Natural killer cell treated with Interleukin-12 subunit alpha and Interleukin-12 subunit beta and Interleukin-15 and Interleukin-18, amount 100 ng/mL, for 72 hours (primary cell): Measurements from ENCODE around the gene COMT. TPM values are rescaled to one million over a fixed set of nuclear protein-coding genes. Genes with fewer than 3 reads are reported as not detected.

Source experiments
- ATAC-seq, 2 donors: fragments of 150-1000 bp; cut with Tn5 transposase in 1 of 2; sonication (Bioruptor Pico), chemical (Tn5 transposase) in 1 of 2; 2 replicates each; pipeline ENCODE4 v1.10.0; 2021
- DNase-seq: peaks from one replicate; pipeline ENCODE4 v3.0.0; 2022; ENCODE audit warnings: low spot score
- H3K27ac Mint-ChIP-seq, 2 donors: 1 replicate in 1 of 2; 2 replicates in 1 of 2; pipeline ENCODE4 v1.8.0; 2022; ENCODE audit warnings: mixed read lengths in 2 of 2, mild to moderate bottlenecking in 1 of 2, moderate library complexity in 1 of 2
- H3K27me3 Mint-ChIP-seq, 2 donors: 1 replicate in 1 of 2; 2 replicates in 1 of 2; pipeline ENCODE4 v1.8.0; 2022; ENCODE audit warnings: mixed read lengths in 2 of 2
- H3K36me3 Mint-ChIP-seq: one replicate; pipeline ENCODE4 v1.8.0; 2022; ENCODE audit warnings: mixed read lengths
- H3K4me1 Mint-ChIP-seq, 2 donors: 1 replicate in 1 of 2; 2 replicates in 1 of 2; pipeline ENCODE4 v1.8.0; 2022; ENCODE audit warnings: low read depth in 2 of 2, mixed read lengths in 2 of 2, mild to moderate bottlenecking in 1 of 2
- H3K4me3 Mint-ChIP-seq: one replicate; pipeline ENCODE4 v1.8.0; 2022; ENCODE audit warnings: mixed read lengths
- H3K9me3 Mint-ChIP-seq: 2 replicates; pipeline ENCODE4 v1.8.0; 2022; ENCODE audit warnings: mixed read lengths
- total RNA-seq, 2 donors: library from RNA; stranded (reverse); gene quantifications; one replicate each; pipeline ENCODE4 v1.2.3, GENCODE V29; 2022

COMT gene
- total RNA-seq, 2 donors from 2014 or later, result 141 to 223 TPM

DNA sequence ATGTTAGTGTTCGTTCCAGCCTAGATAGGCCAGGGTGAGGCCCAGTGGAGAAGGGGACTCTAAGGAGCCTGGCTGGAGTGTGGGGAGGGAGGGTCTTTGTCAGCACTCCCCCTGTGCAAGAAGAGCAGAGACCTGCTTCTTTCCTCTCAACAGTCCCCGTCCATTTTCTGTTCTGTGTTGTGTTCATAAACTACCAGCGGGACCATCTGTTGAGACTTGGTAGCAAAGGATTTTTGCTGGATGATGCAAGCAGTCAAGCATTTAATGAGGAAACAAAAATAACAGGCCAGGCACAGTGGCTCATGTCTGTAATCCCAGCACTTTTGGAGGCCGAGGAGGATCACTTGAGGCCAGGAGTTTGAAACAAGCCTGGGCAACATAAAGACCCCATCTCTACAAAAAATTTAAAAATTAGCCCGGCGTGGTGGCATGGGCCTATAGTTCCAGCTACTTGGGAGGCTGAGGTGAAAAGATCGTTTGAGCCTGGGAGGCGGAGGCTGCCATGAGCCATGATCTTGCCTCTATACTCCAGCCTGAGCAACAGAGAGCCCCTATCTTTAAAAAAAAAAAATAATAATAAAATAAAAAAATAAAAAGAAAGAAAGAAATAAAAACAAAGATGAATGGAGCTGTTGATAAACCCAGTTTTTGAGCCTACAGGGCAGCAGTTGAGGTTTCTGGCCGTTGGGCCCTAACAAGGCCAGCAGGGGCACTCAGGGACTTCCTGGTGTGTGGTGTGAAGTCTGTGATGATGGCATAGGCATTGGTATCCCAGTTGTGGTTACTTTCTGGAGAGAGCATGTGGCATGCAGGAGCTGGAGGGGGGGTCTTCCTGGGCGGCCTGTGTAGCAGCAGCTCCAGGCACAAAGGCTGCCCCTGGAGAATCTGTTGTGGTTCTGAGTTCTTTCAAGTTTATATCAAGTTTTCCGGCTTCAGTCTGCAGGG, 1.8 kb downstream of the COMT start:
- no peak for ATAC-seq
- H3K36me3 Mint-ChIP-seq, result no peaks in the 10 kb centered on the region
- peak overlapping the region; percentile 94 for H3K4me3 Mint-ChIP-seq
- H3K27ac Mint-ChIP-seq, result peak overlapping the region; percentile 96 to 99
- peaks cover 39 to 42% of the 10 kb centered on the region in 2 donors for H3K4me1 Mint-ChIP-seq
- no peaks in the 10 kb centered on the region for H3K9me3 Mint-ChIP-seq
- no peaks in the 10 kb centered on the region for H3K27me3 Mint-ChIP-seq
- DNase-seq, result no peak

DNA sequence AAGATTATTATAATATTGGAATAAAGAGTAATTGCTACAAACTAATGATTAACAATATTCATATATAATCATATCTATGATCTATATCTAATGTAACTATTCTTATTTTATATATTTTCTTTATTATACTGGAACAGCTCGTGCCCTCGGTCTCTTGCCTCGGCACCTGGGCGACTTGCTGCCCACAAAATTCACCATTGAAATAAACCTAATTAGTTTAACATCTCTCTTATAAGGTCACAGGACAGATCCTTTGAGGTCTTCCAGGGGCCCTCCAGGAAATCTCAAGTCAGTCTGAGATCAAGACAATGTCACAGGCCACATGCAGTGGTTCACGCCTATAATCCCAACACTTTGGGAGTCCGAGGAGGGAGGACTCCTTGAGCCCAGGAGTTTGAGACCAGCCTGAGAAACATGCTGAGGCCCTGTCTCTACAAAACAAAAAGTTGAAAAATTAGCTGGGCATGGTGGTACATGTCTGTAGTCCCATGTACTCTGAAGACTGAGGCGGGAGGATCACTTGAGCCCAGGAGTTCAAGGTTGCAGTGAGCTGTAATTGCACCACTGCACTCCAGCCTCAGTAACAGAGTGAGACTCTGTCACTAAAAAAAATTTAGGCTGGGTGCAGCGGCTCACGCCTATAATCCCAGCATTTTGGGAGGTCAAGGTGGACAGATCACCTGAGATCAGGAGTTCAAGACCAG, 6.6 kb downstream of the COMT start:
- H3K4me1 Mint-ChIP-seq, result peaks cover 14 to 33% of the 10 kb centered on the region in 2 donors
- H3K9me3 Mint-ChIP-seq, result no peaks in the 10 kb centered on the region
- H3K27ac Mint-ChIP-seq, result peak overlapping the region in 1 of 2 donors; percentile 86
- DNase-seq, result no peak
- ATAC-seq, result no peak
- no peak overlapping the region for H3K4me3 Mint-ChIP-seq
- no peaks in the 10 kb centered on the region for H3K27me3 Mint-ChIP-seq
- peaks cover 7% of the 10 kb centered on the region for H3K36me3 Mint-ChIP-seq

DNA sequence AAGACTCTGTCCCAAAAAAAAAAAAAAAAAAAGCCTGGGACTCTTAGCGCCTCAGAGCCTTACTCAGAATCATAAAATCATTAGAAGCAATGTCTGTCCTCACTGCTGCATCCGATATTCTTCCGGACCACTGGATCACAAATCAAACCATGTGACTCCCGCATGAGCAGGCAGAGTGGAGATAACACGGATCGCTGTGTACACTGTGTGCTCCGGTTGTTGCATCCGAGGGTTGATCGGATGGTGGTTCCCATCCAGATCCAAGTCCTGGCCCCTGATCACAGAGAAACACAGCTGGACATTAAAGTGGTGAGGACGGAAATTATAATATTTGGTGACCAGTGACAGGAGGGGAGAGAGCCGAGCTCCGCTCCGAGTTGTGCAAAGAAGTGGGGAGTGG, 9.8 kb downstream of the COMT start:
- ATAC-seq (no peak), DNase-seq (no peak)
- H3K27me3 Mint-ChIP-seq, result no peaks in the 10 kb centered on the region
- peaks cover 15 to 43% of the 10 kb centered on the region in 2 donors for H3K4me1 Mint-ChIP-seq
- peaks cover 7% of the 10 kb centered on the region for H3K36me3 Mint-ChIP-seq
- no peaks in the 10 kb centered on the region for H3K9me3 Mint-ChIP-seq
- H3K4me3 Mint-ChIP-seq, result no peak overlapping the region
- H3K27ac Mint-ChIP-seq, result peak overlapping the region in 1 of 2 donors; percentile 56

DNA sequence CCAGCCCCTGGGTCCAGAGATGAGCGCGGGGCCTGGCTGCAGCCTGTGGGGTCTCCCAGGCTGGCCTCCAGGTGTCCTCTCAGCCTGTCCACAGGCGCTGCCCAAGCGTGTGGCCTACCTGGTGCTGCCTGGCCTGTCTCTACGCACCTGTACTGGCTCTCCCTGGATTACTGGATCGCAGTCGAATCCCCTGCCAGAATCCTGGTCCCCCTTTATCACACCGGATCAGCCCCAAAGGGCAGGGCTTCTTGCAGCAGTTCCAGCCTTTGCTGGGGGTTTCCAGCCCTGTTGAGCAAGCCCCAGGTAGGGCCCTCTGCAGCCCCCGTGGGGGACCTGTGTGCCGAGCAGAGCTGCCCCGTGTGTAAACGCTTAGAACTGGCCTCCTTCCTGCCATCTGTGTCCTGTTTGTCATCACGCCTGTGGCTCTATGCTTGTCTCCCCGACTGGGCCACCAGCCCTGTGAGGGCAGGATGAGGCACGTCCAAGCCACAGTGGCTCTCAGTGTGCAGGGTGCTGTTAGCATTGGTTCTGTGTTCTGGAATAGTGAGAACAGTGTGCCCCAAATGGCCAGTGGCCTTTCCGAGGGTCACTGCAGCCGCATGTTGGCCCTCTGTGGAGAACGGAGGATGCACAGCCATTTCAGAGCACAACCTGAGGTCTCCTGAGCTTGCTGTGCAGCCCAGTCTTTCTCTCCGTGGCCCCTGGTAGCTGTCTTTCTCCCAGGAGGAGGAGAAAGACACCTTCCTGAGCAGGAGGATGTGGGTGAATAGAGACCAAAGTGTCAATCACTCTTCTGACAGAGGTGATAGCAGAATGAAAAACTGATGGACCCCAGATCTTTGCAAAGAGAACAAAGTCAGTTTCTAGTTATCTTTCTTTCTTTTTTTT, 13.9 kb downstream of the COMT start:
- no peaks in the 10 kb centered on the region for H3K27me3 Mint-ChIP-seq
- H3K27ac Mint-ChIP-seq, result peak overlapping the region; percentile 83 to 89
- H3K4me1 Mint-ChIP-seq, result peaks cover 8 to 31% of the 10 kb centered on the region in 2 donors
- DNase-seq (peak; percentile 62), ATAC-seq (peak; percentile 85 to 86)
- H3K9me3 Mint-ChIP-seq, result no peaks in the 10 kb centered on the region
- H3K4me3 Mint-ChIP-seq, result peak overlapping the region; percentile 74
- peaks cover 4% of the 10 kb centered on the region for H3K36me3 Mint-ChIP-seq

DNA sequence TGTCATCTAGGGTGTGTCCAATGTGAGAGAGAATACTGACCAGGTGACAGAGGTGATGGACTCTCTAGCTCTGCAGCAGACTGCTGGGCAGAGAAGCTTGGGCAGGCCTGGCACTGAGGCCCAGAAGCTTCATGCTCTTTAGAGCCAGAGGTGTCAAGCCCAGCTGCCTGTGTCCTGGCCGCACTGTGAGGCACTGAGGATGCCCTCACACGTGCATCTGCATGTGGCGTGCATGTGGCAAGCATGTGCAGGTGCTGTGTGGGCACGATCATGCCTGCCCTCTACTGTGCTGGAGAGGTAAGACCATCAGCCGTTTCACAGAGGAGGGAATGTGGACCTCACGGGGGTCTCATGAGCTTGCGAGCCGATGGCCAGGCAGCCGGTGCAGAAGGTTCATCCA, 15.9 kb downstream of the COMT start:
- DNase-seq, result peak; percentile 46

DNA sequence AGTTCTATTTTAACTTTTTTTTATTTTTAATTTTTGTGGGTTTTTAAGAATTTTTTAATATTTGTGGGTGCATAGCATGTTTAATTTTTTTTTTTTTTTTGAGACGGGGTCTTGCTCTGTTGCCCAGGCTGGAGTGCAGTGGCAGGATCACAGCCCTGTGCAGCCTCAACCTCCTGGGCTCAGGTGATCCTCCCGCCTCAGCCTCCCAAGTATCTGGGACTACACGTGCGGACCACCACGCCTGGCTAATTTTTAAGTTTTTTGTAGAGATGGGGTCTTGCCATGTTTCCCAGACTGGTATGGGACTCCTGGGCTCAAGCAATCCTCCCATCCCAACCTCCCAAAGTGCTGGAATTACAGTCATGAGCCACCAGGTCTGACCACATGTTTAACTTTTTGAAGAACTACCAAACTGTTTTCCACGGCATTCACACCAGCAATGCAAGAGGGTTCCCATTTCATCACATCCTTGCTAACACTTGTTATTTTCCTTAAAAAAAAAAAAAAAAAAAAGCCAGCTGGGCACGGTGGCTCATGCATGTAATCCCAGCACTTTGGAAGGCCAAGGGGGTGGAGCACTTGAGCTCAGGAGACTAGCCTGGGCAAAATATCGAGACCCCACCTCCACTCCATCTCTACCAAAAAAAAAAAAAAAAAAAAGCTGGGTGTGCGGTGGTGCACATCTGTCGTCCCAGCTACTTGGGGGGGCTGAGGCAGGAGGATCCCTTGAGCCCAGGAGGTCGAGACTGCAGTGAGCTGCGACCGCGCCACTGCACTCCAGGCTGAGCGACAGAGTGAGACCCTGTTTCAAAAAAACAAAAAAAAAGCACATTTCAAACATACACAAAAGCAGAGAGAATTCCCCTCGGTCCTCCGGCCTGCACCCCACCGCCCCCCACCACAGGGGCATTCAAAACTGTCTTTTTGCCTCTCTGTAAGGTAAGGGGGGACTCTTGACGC, 16.8 kb downstream of the COMT start:
- no peak overlapping the region for H3K27ac Mint-ChIP-seq
- no peaks in the 10 kb centered on the region for H3K9me3 Mint-ChIP-seq
- H3K36me3 Mint-ChIP-seq, result no peaks in the 10 kb centered on the region
- H3K4me3 Mint-ChIP-seq, result no peak overlapping the region
- no peaks in the 10 kb centered on the region for H3K27me3 Mint-ChIP-seq
- DNase-seq (no peak), ATAC-seq (no peak)
- peaks cover 8 to 25% of the 10 kb centered on the region in 2 donors for H3K4me1 Mint-ChIP-seq

More for the DNA sequence above, 15.9 kb downstream of the COMT start:
- Mint-ChIP-seq H3K36me3 (no peaks in the 10 kb centered on the region), H3K9me3 (no peaks in the 10 kb centered on the region), H3K27ac (no peak overlapping the region), H3K4me3 (no peak overlapping the region), H3K27me3 (no peaks in the 10 kb centered on the region), H3K4me1 (peaks cover 8 to 25% of the 10 kb centered on the region in 2 donors)
- ATAC-seq, result no peak

DNA sequence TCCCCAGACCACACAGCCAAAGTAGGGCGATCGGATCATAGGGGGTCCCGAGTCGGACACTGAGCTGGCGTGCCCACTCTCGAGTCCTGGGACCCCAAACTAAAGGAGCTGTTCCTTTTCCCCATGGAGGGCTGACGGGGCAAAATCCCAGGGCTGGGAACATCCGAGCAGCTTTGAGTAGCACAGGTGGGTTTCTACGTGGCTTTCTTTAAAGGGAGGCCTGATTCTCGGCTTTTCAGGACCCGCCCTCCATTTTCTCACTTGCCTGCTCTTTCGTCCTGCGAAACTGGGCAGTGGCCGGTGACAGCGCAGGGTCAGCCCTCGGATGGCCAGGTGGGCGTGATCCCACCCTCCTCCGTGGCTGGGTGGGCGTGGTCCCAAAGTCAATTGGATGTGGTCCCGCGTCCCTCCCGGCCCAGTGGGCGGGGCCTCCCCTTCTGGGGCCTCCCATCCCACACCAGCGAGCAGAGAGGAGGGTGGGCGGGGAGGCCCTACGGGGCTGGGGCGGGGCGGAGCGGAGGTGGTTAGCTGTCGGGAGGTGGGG, 17.5 kb downstream of the COMT start:
- Mint-ChIP-seq H3K27ac (no peak overlapping the region), H3K4me1 (peaks cover 8 to 21% of the 10 kb centered on the region in 2 donors), H3K27me3 (no peaks in the 10 kb centered on the region), H3K36me3 (no peaks in the 10 kb centered on the region), H3K4me3 (no peak overlapping the region), H3K9me3 (no peaks in the 10 kb centered on the region)
- DNase-seq (peak; percentile 44), ATAC-seq (no peak)

DNA sequence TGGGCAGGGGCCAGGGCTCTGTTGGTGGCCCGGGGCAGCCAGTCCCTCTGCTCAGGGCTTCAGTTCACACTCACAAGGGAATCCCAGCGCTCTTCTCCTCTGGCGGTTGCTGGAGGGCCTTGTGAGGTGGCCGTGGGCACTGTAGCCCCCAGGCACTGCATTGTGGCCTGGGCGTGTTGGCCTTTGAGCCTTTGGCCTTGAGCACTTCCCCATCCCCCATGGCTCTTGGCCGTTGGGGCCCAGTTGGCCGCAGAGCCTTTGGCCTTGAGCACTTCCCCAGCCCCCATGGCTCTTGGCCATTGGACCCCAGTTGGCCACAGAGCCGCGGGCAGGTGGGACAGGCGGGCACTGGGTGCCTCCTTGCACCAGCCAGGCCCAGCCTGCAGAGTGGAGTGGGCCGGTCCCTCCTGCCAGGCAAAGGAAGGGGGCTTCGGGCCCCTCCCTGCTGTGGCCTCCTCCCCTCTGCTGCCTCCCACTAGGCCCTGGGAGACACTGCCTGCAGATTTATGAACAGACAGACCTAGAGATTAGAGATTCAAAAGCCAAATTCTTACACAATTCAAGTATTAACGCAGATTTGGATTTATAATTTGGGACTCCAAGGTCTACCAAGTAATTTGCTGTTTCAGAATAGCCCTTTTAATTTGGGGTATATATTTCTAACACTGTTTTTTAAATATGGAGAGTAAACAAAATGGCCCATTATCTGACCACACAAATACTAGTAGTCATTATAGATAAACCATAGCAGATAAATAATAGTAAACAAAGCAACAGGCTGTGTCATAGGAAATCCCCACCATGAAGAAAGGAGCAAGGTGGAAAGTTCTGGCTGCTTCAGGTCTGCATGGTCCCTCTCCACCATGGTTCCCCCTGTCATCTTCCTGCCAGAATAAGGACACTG, 18.3 kb downstream of the COMT start:
- H3K27ac Mint-ChIP-seq, result no peak overlapping the region
- ATAC-seq (no peak), DNase-seq (peak; percentile 52)
- no peaks in the 10 kb centered on the region for H3K9me3 Mint-ChIP-seq
- H3K4me1 Mint-ChIP-seq, result peaks cover 8 to 15% of the 10 kb centered on the region in 2 donors
- H3K36me3 Mint-ChIP-seq, result no peaks in the 10 kb centered on the region
- H3K27me3 Mint-ChIP-seq, result no peaks in the 10 kb centered on the region
- H3K4me3 Mint-ChIP-seq, result no peak overlapping the region

DNA sequence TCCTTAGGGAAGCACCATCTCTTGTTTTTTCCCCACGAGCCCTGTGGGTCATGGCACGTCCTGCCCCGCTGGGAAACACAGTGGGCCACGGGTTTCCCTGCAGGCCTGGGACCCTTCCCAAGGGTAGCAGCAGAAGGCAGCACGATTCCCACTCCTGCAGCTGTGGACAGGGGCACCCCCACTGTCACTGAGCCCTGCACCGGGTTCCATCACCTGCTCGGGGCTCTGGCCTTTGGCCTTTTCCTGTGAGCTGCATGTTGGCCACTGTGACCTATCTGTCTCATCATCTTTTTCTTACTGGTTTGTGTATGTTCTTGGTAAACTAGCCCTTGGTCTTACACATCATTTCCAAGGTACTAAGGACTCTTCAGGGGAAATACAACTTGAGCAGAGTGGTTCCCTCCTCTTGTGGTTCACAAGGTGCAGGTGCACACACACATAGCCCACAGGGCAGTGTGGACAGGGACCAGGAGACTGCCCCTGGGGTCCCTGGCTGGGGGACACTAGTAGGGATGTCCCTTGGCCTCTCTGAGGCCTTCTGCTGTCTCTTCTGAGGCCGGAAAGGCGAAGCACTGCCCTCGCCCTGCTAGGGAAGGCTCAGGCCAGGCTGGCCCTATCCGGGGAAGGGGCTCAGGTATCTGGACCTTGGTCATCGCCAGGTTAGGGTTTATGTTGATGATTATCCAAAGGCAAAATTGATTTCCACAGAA, 19.1 kb downstream of the COMT start:
- no peaks in the 10 kb centered on the region for H3K27me3 Mint-ChIP-seq
- no peak overlapping the region for H3K27ac Mint-ChIP-seq
- ATAC-seq (no peak), DNase-seq (no peak)
- H3K9me3 Mint-ChIP-seq, result no peaks in the 10 kb centered on the region
- no peaks in the 10 kb centered on the region for H3K36me3 Mint-ChIP-seq
- peaks cover 6 to 14% of the 10 kb centered on the region in 2 donors for H3K4me1 Mint-ChIP-seq
- no peak overlapping the region for H3K4me3 Mint-ChIP-seq

DNA sequence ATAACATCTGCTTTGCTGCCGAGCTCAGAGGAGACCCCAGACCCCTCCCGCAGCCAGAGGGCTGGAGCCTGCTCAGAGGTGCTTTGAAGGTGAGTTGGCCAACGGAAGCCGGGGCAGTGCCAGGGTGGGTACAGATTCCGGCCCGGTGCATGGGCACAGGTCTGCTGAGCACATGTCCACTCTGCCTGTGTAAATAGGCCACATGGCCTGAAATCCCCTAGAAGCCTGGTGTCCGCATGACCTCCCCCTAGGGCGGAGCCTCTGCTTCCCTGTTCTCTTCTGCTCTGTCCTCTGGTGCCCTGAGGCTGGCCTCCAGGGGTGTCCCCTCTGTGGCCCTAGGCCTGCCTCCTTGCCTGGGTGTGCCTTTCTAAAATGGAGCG, 19.6 kb downstream of the COMT start:
- H3K36me3 Mint-ChIP-seq, result no peaks in the 10 kb centered on the region
- no peak overlapping the region for H3K4me3 Mint-ChIP-seq
- ATAC-seq (no peak), DNase-seq (no peak)
- no peaks in the 10 kb centered on the region for H3K27me3 Mint-ChIP-seq
- H3K9me3 Mint-ChIP-seq, result no peaks in the 10 kb centered on the region
- H3K4me1 Mint-ChIP-seq, result peaks cover 7 to 16% of the 10 kb centered on the region in 2 donors
- no peak overlapping the region for H3K27ac Mint-ChIP-seq

DNA sequence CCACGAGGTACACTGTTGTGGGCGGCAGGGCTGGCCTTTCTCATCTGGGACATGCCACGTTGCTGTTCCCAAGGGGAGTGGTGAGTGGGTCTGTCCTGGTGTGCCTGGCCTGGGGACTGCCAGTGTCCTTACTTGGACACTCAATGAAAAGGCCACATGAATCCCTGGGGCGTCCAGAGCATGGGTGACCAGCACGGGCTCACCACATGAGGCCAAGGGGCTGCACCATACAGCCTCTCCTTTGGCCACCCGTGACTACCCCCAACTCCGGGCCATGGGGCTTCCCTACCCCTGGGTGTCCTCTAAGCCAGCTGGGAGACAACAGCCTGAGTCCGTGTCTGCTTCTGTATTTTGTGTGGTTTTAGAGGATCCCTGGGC, 20.3 kb downstream of the COMT start:
- ATAC-seq (no peak), DNase-seq (no peak)
- no peak overlapping the region for H3K4me3 Mint-ChIP-seq
- H3K27me3 Mint-ChIP-seq, result no peaks in the 10 kb centered on the region
- no peak overlapping the region for H3K27ac Mint-ChIP-seq
- H3K9me3 Mint-ChIP-seq, result no peaks in the 10 kb centered on the region
- peaks cover 7 to 19% of the 10 kb centered on the region in 2 donors for H3K4me1 Mint-ChIP-seq
- H3K36me3 Mint-ChIP-seq, result no peaks in the 10 kb centered on the region
